Mesothelial cell of epicardium (in vitro differentiated cells): ENCODE measurements around the gene RASSF7. TPM values are rescaled to one million over a fixed set of nuclear protein-coding genes. Genes with fewer than 3 reads are reported as not detected.
"Not testable (repeated sequence)": the region's sequence is repeated elsewhere in the genome, so short reads cannot be mapped to it uniquely, and the experiment has no call there.

Source experiments
- DNase-seq, 2 experiments: peaks; one replicate each; pipeline ENCODE4 v3.0.0; 2021; ENCODE audit warnings: low spot score in 2 of 2; ENCODE audit not compliant: unreplicated experiment in 2 of 2
- H3K27ac Mint-ChIP-seq: 2 replicates; pipeline ENCODE4 v1.8.0; 2021; ENCODE audit warnings: mixed read lengths
- H3K27me3 Mint-ChIP-seq: 2 replicates; pipeline ENCODE4 v1.8.0; 2021; ENCODE audit warnings: low read depth, mixed read lengths
- H3K36me3 Mint-ChIP-seq: 2 replicates; pipeline ENCODE4 v1.8.0; 2021; ENCODE audit warnings: mixed read lengths
- H3K4me1 Mint-ChIP-seq: 2 replicates; pipeline ENCODE4 v1.8.0; 2021; ENCODE audit warnings: mixed read lengths
- H3K4me3 Mint-ChIP-seq: 2 replicates; pipeline ENCODE4 v1.8.0; 2021; ENCODE audit warnings: mild to moderate bottlenecking, moderate library complexity, mixed read lengths
- H3K9me3 Mint-ChIP-seq: 2 replicates; pipeline ENCODE4 v1.8.0; 2021; ENCODE audit warnings: mixed read lengths
- total RNA-seq: library from RNA; stranded (reverse); gene quantifications from 3 replicates; pipeline ENCODE4 v1.2.1, GENCODE V29; 2021
- TF ChIP-seq, protein P1 (sequence below): fragments of 200-600 bp; sonication (generic); IDR thresholded peaks from one replicate; pipeline ENCODE4 v1.5.0; 2021; ENCODE audit warnings: antibody characterized with exemption; ENCODE audit not compliant: unreplicated experiment

The RASSF7 gene
- total RNA-seq, 1 donor from 2014 or later = 32.3 TPM

DNA sequence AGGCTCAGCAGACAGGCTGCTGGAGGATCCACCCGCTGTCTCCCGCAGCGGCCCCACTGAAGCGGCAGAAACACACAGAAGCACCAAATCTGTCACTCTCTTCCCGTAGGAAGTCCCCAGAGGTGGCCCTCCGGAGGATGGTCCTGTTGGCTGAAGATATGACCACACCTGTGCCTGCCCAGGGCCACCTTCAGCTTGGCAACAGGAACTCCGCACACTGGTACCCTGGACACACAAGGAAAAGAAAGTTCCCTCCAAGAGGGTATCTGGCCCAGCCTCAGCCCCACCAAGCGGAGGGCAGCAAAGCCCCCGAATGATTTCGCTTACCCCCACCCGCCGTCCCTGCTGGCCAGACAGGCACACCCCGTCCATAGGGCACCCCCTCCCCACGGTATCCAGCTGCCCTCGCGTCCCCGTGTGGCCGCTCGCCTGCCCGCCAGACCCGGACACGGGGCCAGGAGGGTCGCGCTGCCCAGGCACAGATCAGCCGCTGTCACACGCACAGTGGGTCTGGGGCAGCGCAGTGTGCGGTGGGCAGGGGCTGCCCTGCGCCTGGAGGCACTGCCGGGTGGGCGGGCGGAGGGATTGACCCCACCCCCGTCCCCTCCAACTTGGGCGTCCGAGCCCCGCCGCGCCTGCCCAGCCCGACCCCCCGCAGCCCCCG, 7.0 kb downstream of the RASSF7 start:
- Mint-ChIP-seq H3K27ac (peak overlapping the region; percentile 64), H3K27me3 (no peaks in the 10 kb centered on the region), H3K4me3 (peak overlapping the region; percentile 82), H3K36me3 (no peaks in the 10 kb centered on the region), H3K9me3 (no peaks in the 10 kb centered on the region), H3K4me1 (peaks cover 37% of the 10 kb centered on the region)
- DNase-seq = no peak
- TF ChIP-seq, protein P1, sequence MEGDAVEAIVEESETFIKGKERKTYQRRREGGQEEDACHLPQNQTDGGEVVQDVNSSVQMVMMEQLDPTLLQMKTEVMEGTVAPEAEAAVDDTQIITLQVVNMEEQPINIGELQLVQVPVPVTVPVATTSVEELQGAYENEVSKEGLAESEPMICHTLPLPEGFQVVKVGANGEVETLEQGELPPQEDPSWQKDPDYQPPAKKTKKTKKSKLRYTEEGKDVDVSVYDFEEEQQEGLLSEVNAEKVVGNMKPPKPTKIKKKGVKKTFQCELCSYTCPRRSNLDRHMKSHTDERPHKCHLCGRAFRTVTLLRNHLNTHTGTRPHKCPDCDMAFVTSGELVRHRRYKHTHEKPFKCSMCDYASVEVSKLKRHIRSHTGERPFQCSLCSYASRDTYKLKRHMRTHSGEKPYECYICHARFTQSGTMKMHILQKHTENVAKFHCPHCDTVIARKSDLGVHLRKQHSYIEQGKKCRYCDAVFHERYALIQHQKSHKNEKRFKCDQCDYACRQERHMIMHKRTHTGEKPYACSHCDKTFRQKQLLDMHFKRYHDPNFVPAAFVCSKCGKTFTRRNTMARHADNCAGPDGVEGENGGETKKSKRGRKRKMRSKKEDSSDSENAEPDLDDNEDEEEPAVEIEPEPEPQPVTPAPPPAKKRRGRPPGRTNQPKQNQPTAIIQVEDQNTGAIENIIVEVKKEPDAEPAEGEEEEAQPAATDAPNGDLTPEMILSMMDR = no peak

GRCh38 chr11:568306-569157, 7.8 kb downstream of the RASSF7 start:
- H3K9me3 Mint-ChIP-seq = no peaks in the 10 kb centered on the region

GRCh38 chr11:569158-569885, 8.6 kb downstream of the RASSF7 start:
- H3K4me1 Mint-ChIP-seq = peaks cover 39% of the 10 kb centered on the region
- TF ChIP-seq, protein P1 = no peak
- no peak for DNase-seq
- no peaks in the 10 kb centered on the region for H3K36me3 Mint-ChIP-seq
- peak overlapping the region; percentile 71 for H3K4me3 Mint-ChIP-seq
- H3K27ac Mint-ChIP-seq = peak overlapping the region; percentile 53
- no peaks in the 10 kb centered on the region for H3K9me3 Mint-ChIP-seq
- no peaks in the 10 kb centered on the region for H3K27me3 Mint-ChIP-seq

More at GRCh38 chr11:568306-569157, 7.8 kb downstream of the RASSF7 start:
- TF ChIP-seq, protein P1 = no peak
- Mint-ChIP-seq H3K4me1 (peaks cover 41% of the 10 kb centered on the region), H3K36me3 (no peaks in the 10 kb centered on the region), H3K4me3 (peak overlapping the region; percentile 71), H3K27me3 (no peaks in the 10 kb centered on the region), H3K27ac (peak overlapping the region; percentile 53)
- peak; percentile 93 to 94 for DNase-seq

- no peak overlapping the region for H3K27ac Mint-ChIP-seq
- H3K4me1 Mint-ChIP-seq = peaks cover 38% of the 10 kb centered on the region
- H3K9me3 Mint-ChIP-seq = no peaks in the 10 kb centered on the region
- H3K36me3 Mint-ChIP-seq = no peaks in the 10 kb centered on the region
- no peak for DNase-seq
- peaks cover 4% of the 10 kb centered on the region for H3K27me3 Mint-ChIP-seq
- TF ChIP-seq, protein P1 = no peak
- H3K4me3 Mint-ChIP-seq = no peak overlapping the region
Observed at GRCh38 chr11:571802-572185, 11.0 kb downstream of the RASSF7 start.

DNA sequence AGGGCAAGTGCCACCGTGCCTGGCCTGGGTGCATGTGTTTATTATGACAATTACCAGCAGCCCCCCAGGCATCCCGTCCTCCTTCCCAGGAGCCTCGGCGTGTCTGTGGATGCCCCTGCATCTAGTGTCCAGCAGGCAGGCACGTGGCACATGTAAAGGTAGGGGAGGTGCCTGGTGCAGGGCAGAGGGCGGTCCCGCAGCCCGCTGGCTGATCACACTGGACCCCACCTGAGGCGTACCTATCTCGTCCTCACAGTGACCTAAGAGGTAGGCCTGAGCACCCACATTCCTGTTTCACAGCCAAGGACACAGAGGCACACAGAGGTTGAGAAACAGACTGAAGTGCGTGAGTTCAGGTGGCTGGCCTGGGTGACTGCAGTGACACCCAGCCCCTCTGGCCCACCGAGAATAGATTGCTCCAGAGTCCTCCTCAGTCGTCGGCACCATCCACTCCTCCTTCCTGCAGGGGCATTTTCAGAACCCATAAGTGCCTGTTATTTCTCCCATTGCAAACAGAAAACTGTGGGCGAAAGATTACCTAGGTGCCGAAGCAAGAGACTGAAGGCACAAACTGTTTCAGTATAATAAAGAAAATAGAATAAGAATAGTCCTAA, 12.5 kb downstream of the RASSF7 start:
- peak overlapping the region; percentile 58 for H3K27ac Mint-ChIP-seq
- no peak for DNase-seq
- peak overlapping the region; percentile 85 for H3K4me3 Mint-ChIP-seq

DNA sequence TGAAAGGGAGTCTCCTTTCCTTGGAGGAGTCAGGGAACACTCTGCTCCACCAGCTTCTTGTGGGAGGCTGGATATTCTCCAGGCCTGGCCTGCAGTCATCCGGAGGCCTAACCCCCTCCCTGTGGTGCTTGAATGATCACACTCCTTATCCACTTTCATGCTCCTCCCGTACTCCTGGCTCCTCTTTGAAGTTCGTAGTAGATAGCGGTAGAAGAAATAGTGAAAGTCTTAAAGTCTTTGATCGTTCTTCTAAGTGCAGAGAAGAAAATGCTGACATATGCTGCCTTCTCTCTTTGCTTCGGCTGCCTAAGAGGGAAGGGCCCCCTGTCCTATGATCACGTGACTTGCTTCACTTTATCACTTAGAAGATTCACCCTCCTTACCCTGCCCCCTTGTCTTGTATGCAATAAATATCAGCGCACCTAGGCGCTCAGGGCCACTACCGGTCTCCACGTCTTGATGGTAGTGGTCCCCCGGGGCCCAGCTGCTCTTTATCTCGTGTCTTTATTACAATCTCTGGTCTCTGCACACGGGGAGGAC, 13.3 kb downstream of the RASSF7 start:
- peak overlapping the region; percentile 85 for H3K27ac Mint-ChIP-seq
- H3K4me1 Mint-ChIP-seq = peaks cover 48% of the 10 kb centered on the region
- H3K36me3 Mint-ChIP-seq, DNase-seq, H3K9me3 Mint-ChIP-seq, H3K27me3 Mint-ChIP-seq: not testable (repeated sequence)
- peak overlapping the region; percentile 85 for H3K4me3 Mint-ChIP-seq

More for the DNA sequence above, 12.5 kb downstream of the RASSF7 start:
- no peaks in the 10 kb centered on the region for H3K36me3 Mint-ChIP-seq
- H3K4me1 Mint-ChIP-seq = peaks cover 42% of the 10 kb centered on the region
- H3K27me3 Mint-ChIP-seq = peaks cover 4% of the 10 kb centered on the region
- TF ChIP-seq, protein P1 = no peak
- H3K9me3 Mint-ChIP-seq = no peaks in the 10 kb centered on the region
